HG03095 (cell line): ENCODE data around the gene EDN1.
"Not testable (repeated sequence)": the region's sequence is repeated elsewhere in the genome, so short reads cannot be mapped to it uniquely, and the experiment has no call there.

Source experiments
- ATAC-seq: cut with Tn5 transposase; IDR thresholded peaks from one replicate; pipeline ENCODE4 v1.9.1; 2021; ENCODE audit warnings: moderate library complexity; ENCODE audit not compliant: unreplicated experiment

The EDN1 gene

GRCh38 chr6:12324099-12324498 is 33.9 kb downstream of the EDN1 start:
- ATAC-seq, result no peak

- no peak for ATAC-seq
These were observed 34.6 kb downstream of the EDN1 start for GRCh38 chr6:12324748-12325147.

- ATAC-seq, result no peak
These were observed 35.7 kb downstream of the EDN1 start for GRCh38 chr6:12325872-12326271.

- no peak for ATAC-seq
These were observed 37.2 kb downstream of the EDN1 start for GRCh38 chr6:12327391-12327790.

- no peak for ATAC-seq
These were observed 37.8 kb downstream of the EDN1 start for GRCh38 chr6:12327988-12328387.

GRCh38 chr6:12328701-12329100 is 38.5 kb downstream of the EDN1 start:
- no peak for ATAC-seq

- ATAC-seq, result no peak
These were observed 41.3 kb downstream of the EDN1 start for GRCh38 chr6:12331474-12331873.

GRCh38 chr6:12331951-12332749 is 42.0 kb downstream of the EDN1 start:
- no peak for ATAC-seq

GRCh38 chr6:12332750-12333079 is 42.6 kb downstream of the EDN1 start:
- not testable (repeated sequence) for ATAC-seq

- ATAC-seq, result no peak
These were observed 43.0 kb downstream of the EDN1 start for GRCh38 chr6:12333128-12333527.

- ATAC-seq, result no peak
These were observed 44.5 kb downstream of the EDN1 start for GRCh38 chr6:12334526-12335130.

GRCh38 chr6:12335131-12335527 is 45.0 kb downstream of the EDN1 start:
- ATAC-seq, result peak; percentile 62

- ATAC-seq, result no peak
These were observed 45.6 kb downstream of the EDN1 start for GRCh38 chr6:12335717-12336116.

- no peak for ATAC-seq
These were observed 46.2 kb downstream of the EDN1 start for GRCh38 chr6:12336121-12336971.

GRCh38 chr6:12339022-12339421 is 48.9 kb downstream of the EDN1 start:
- no peak for ATAC-seq

- no peak for ATAC-seq
These were observed 49.8 kb downstream of the EDN1 start for GRCh38 chr6:12339808-12340487.

- ATAC-seq, result no peak
These were observed 50.3 kb downstream of the EDN1 start for GRCh38 chr6:12340488-12340818.

GRCh38 chr6:12342664-12343063 is 52.5 kb downstream of the EDN1 start:
- no peak for ATAC-seq

GRCh38 chr6:12343122-12343439 is 52.9 kb downstream of the EDN1 start:
- ATAC-seq, result no peak

- ATAC-seq, result no peak
These were observed 53.4 kb downstream of the EDN1 start for GRCh38 chr6:12343440-12344162.

GRCh38 chr6:12344296-12344695 is 54.1 kb downstream of the EDN1 start:
- no peak for ATAC-seq
